Umbilical cord (tissue), 2 donors: ENCODE data around the gene NEXN. TPM values are rescaled to one million over a fixed set of nuclear protein-coding genes. Genes with fewer than 3 reads are reported as not detected.
"Not testable (repeated sequence)": the region's sequence is repeated elsewhere in the genome, so short reads cannot be mapped to it uniquely, and the experiment has no call there.

ENCODE experiments used
- DNase-seq: peaks from one replicate; pipeline ENCODE4 v3.0.0-alpha.2; 2015; ENCODE audit warnings: low spot score
- total RNA-seq: library from RNA; depleted of rRNA; stranded (reverse); fragments of >200 nt; gene quantifications from one replicate; pipeline ENCODE4 v1.2.3, GENCODE V29; 2014; ENCODE audit warnings: low replicate concordance; ENCODE audit not compliant: insufficient read depth

NEXN gene
- total RNA-seq, 1 donor from 2014 or later: 76.1 TPM

- DNase-seq: no peak
Observed at GRCh38 chr1:77961392-77961791, 73.0 kb downstream of the NEXN start.

GRCh38 chr1:77966291-77966690, 77.9 kb downstream of the NEXN start:
- DNase-seq: no peak

GRCh38 chr1:77970192-77970591, 81.8 kb downstream of the NEXN start:
- DNase-seq: no peak

- no peak for DNase-seq
Observed at GRCh38 chr1:77972080-77972479, 83.7 kb downstream of the NEXN start.

- DNase-seq: no peak
Observed at GRCh38 chr1:77975386-77975785, 87.0 kb downstream of the NEXN start.

DNA sequence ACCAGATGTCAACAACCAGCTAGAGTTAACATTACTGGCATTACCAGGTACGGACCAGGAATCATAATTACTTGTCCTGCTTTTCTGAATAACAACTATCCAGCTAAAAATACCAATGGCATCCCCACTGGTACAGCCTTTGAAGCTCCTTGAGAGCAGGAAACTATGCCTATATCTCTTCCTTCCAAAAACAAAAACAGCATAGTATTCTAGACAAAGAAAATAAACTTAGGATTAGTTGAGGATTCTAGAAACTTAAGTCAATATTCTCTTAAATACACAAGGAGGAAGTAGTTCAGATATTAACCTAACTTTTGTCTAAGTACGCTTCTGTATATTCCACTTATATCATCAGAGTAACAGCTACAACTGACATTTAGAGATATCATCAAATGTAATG, 87.5 kb downstream of the NEXN start:
- no peak for DNase-seq

GRCh38 chr1:77976433-77977076, 88.1 kb downstream of the NEXN start:
- no peak for DNase-seq

- DNase-seq: no peak
Observed at GRCh38 chr1:77977989-77978292, 89.5 kb downstream of the NEXN start.

- peak; percentile 94 for DNase-seq
Observed at GRCh38 chr1:77978293-77978968, 90.0 kb downstream of the NEXN start.

- DNase-seq: peak; percentile 100
Observed at GRCh38 chr1:77978969-77979876, 90.8 kb downstream of the NEXN start, which contains the start of gene FUBP1. Gene FUBP1, minus strand, starts transcription at chr1:77979072. Its CDS starts 68 bp downstream, at chr1:77979004.

GRCh38 chr1:77983352-77983996, 95.0 kb downstream of the NEXN start:
- DNase-seq: not testable (repeated sequence)

DNA sequence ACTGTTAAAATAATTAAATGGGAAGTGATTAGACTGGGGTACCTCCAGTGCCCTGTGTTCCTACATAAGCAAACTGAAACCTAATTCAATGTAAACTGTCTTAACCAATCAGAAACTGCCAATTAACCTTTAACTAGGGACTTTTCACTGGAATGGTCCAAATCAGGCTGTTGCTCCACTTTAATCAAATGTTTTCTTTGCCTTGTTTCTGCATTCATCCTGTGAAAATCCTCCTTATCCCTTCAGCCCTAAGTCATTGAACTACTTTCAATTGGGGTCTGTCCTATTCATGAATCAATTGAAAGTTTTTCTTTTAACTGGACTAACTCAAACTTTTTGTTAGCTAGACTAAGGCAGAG, 95.6 kb downstream of the NEXN start:
- no peak for DNase-seq

GRCh38 chr1:77984629-77985028, 96.2 kb downstream of the NEXN start:
- DNase-seq: no peak

DNA sequence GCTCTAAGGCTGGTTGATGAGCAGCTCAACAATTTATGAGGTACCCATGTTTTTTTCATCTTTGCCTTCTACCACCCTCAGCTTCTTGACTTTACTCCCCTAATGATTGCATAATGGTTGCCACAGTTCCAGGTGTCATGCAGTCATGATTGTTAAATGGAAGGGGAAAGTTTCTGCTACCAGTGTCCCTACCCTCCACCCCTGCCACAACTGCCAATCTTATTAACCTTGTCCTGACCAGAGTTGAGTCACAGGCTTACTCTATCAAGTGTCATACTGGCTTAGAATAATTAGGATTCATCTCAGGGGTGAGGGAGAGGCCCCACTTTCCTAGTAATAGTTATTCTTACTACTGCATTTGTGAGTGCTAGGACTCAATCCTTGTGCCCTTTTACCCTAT, 98.4 kb downstream of the NEXN start:
- no peak for DNase-seq

GRCh38 chr1:77987919-77988318, 99.5 kb downstream of the NEXN start:
- DNase-seq: no peak

GRCh38 chr1:77989744-77990143, 101.3 kb downstream of the NEXN start:
- DNase-seq: no peak

DNA sequence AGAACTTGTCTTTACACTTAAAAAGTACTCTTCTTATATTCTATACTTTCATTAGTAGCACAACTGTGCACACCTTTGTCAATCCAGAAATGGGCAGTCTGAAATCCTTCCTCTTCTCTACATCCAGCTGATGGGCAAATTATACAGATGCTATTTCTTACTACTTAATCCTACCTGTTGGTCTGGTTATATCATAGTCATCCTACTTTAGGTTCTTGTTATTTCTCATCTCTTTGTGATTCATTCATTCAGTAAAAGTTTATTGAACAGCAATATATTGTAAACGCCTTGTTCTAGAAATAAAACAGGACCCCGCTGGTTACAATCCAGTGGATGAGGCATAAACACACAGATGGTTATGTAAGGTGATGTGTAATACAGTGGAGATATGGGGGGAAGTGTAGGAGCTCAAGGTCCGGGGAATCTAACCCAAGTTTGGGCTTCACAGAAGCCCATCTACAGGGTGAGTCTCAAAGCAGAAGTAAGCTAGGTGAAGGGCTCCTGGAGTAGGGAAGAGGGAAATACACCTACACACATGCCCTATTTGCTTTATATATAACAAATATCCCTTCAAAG, 102.3 kb downstream of the NEXN start:
- no peak for DNase-seq

DNA sequence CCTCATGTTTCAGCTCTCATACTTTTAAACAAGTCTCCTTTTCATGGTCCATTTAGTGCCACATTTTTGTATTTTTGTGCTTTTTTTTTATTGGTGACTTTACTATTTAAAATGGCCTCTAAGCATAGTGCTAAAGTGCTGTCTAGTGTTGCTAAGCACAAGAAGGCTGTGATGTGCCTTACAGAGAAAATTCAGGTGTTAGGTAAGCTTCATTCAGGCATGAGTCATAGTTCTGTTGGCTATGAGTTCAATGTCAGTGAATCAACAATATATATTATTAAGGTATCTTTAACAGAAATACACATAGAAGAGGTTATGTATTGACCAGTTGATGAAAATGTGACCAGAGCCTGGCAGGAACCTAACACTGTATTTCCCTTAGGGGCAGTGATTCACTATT, 103.2 kb downstream of the NEXN start:
- no peak for DNase-seq
